GOT3 (cell line): ENCODE measurements around the gene RUFY1.
A peak's percentile ranks its signal among the peaks of the same experiment; 100 is the strongest.
"Not testable (repeated sequence)": the region's sequence is repeated elsewhere in the genome, so short reads cannot be mapped to it uniquely, and the experiment has no call there.

Experiments used
- DNase-seq: peaks from one replicate; lab custom pipeline; 2025; ENCODE audit warnings: mixed read lengths; lab: John Stamatoyannopoulos, UW

Gene RUFY1

GRCh38 chr5:179550511-179551342 lies at the start of gene RUFY1:
Gene RUFY1, plus strand, starts transcription at chr5:179550554. Its CDS starts 16 bp downstream, at chr5:179550570.
- DNase-seq: peak; percentile 58

GRCh38 chr5:179501997-179502396 lies 48.4 kb upstream of the RUFY1 start:
- not testable (repeated sequence) for DNase-seq

GRCh38 chr5:179502420-179502819 lies 47.9 kb upstream of the RUFY1 start:
- DNase-seq: not testable (repeated sequence)

GRCh38 chr5:179504191-179504590 lies 46.2 kb upstream of the RUFY1 start:
- DNase-seq: no peak

GRCh38 chr5:179504600-179505396 lies 45.6 kb upstream of the RUFY1 start:
- DNase-seq: no peak

- DNase-seq: no peak
Observed at GRCh38 chr5:179505636-179506261, 44.6 kb upstream of the RUFY1 start.

- no peak for DNase-seq
Observed at GRCh38 chr5:179509239-179509638, 41.1 kb upstream of the RUFY1 start.

- DNase-seq: no peak
Observed at GRCh38 chr5:179509845-179510244, 40.5 kb upstream of the RUFY1 start.

GRCh38 chr5:179512452-179513000 lies 37.8 kb upstream of the RUFY1 start:
- no peak for DNase-seq

GRCh38 chr5:179515501-179515900 lies 34.9 kb upstream of the RUFY1 start:
- not testable (repeated sequence) for DNase-seq

GRCh38 chr5:179516221-179516620 lies 34.1 kb upstream of the RUFY1 start:
- DNase-seq: no peak

- not testable (repeated sequence) for DNase-seq
Observed at GRCh38 chr5:179517746-179518145, 32.6 kb upstream of the RUFY1 start.

- not testable (repeated sequence) for DNase-seq
Observed at GRCh38 chr5:179518369-179518768, 32.0 kb upstream of the RUFY1 start.

- not testable (repeated sequence) for DNase-seq
Observed at GRCh38 chr5:179519416-179520070, 30.8 kb upstream of the RUFY1 start.

GRCh38 chr5:179522107-179522506 lies 28.2 kb upstream of the RUFY1 start:
- DNase-seq: not testable (repeated sequence)

GRCh38 chr5:179526978-179527377 lies 23.4 kb upstream of the RUFY1 start:
- no peak for DNase-seq

- DNase-seq: no peak
Observed at GRCh38 chr5:179530069-179530998, 20.0 kb upstream of the RUFY1 start.

GRCh38 chr5:179533024-179533423 lies 17.3 kb upstream of the RUFY1 start:
- DNase-seq: no peak

- DNase-seq: no peak
Observed at GRCh38 chr5:179533907-179534306, 16.4 kb upstream of the RUFY1 start.

- no peak for DNase-seq
Observed at GRCh38 chr5:179534431-179534830, 15.9 kb upstream of the RUFY1 start.
